Stimulated activated CD8-positive, alpha-beta memory T cell treated with anti-CD3 and anti-CD28 coated beads, Interleukin-4, amount 100 ng/mL, for 24 hours (primary cell): Measurements from ENCODE around the gene KCNAB1.
A peak's percentile ranks its signal among the peaks of the same experiment; 100 is the strongest.

Experiments
- DNase-seq: peaks from one replicate; pipeline ENCODE4 v3.0.0-alpha.2; 2020; ENCODE audit warnings: low read depth

Gene KCNAB1

GRCh38 chr3:156140001-156140595, 19.7 kb downstream of the KCNAB1 start:
- no peak for DNase-seq

- no peak for DNase-seq
These were observed 22.3 kb downstream of the KCNAB1 start for GRCh38 chr3:156142702-156143101.

- no peak for DNase-seq
These were observed 22.8 kb downstream of the KCNAB1 start for GRCh38 chr3:156143136-156143535.

- no peak for DNase-seq
These were observed 23.7 kb downstream of the KCNAB1 start for GRCh38 chr3:156144060-156144459.

- DNase-seq = no peak
These were observed 25.5 kb downstream of the KCNAB1 start for GRCh38 chr3:156145866-156146265.

GRCh38 chr3:156148345-156148945, 28.1 kb downstream of the KCNAB1 start:
- DNase-seq = no peak

GRCh38 chr3:156148946-156149381, 28.6 kb downstream of the KCNAB1 start:
- DNase-seq = no peak

GRCh38 chr3:156149876-156150275, 29.5 kb downstream of the KCNAB1 start:
- DNase-seq = no peak

GRCh38 chr3:156150434-156151066, 30.2 kb downstream of the KCNAB1 start:
- no peak for DNase-seq

GRCh38 chr3:156151824-156152428, 31.5 kb downstream of the KCNAB1 start:
- DNase-seq = peak; percentile 26

- no peak for DNase-seq
These were observed 38.4 kb downstream of the KCNAB1 start for GRCh38 chr3:156158656-156159295.

- no peak for DNase-seq
These were observed 40.3 kb downstream of the KCNAB1 start for GRCh38 chr3:156160647-156161046.

- DNase-seq = no peak
These were observed 40.8 kb downstream of the KCNAB1 start for GRCh38 chr3:156161172-156161571.

GRCh38 chr3:156163848-156164247, 43.5 kb downstream of the KCNAB1 start:
- DNase-seq = no peak

- no peak for DNase-seq
These were observed 46.4 kb downstream of the KCNAB1 start for GRCh38 chr3:156166808-156167207.

GRCh38 chr3:156170571-156170970, 50.2 kb downstream of the KCNAB1 start:
- DNase-seq = no peak

GRCh38 chr3:156171281-156172267, 51.2 kb downstream of the KCNAB1 start:
- no peak for DNase-seq

GRCh38 chr3:156172536-156172935, 52.2 kb downstream of the KCNAB1 start:
- no peak for DNase-seq

- DNase-seq = no peak
These were observed 54.0 kb downstream of the KCNAB1 start for GRCh38 chr3:156174229-156174847.

- DNase-seq = no peak
These were observed 55.2 kb downstream of the KCNAB1 start for GRCh38 chr3:156175570-156175969.

- no peak for DNase-seq
These were observed 55.7 kb downstream of the KCNAB1 start for GRCh38 chr3:156176048-156176447.
